ENCODE results near the gene HELZ2. TPM values are rescaled to one million over a fixed set of nuclear protein-coding genes. Genes with fewer than 3 reads are reported as not detected.

HELZ2 gene
- total and polyA plus RNA-seq, 2 of the 4 experiments (the other 2 are of a cell fraction): 4.7 to 10.6 TPM

DNA sequence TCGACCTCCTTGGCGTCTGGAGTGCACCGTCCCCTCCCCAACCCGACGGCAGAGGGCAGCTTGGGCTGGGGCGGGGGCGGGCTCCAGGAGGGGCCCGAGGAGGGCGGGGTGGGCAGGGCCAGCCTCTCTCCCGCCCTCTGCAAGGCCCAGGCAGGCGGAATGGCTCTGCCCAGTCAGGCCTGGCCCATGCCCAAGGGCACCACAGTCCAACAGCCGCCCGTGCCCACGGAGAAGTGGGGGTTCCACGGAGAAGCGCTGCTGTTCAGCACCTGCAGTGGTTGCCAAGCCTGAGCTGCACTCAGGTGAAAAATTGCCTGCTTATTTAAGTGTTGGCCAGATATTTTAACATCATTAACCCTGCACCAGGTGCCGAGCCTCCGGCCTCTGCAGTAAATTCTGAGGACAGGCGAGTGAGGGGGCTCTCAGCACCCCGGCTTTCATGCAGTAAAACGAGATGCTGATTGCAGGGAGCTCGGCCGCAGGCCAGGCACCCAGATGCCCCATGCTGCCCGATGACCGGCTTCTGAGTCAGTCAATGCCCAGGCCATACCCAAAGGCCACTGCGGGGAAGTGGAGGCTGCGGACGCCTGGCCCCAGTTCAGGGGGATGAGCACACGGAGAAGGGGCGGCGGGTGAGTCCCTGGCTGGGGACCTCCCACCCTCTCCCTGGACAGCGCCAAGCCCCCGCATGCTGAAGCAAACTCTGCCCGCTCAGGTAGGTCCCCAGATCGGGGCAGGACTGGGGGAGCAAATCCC lies 26.1 kb downstream of the HELZ2 start, which contains the start of gene SRMS:
Gene SRMS, minus strand, starts transcription at position 25 of the 756 bp plus-strand sequence. CDS start 286 bp downstream, outside the sequence.
- Histone ChIP-seq H3K4me2 (ENCODE audit: low read depth, low read length) (no peak within 1 kb of the TSS), H4K8ac (ENCODE audit: low read depth in 2 of 2, low read length in 2 of 2) (no peak within 1 kb of the TSS), H3K9me3 (ENCODE audit: control insufficient read depth, insufficient read depth, low read length) (no peaks in the 10 kb centered on the region), H2BK15ac (ENCODE audit: low read depth, low read length) (no peak within 1 kb of the TSS), H3K18ac (ENCODE audit: low read depth, low read length) (no peak within 1 kb of the TSS), H3K56ac (ENCODE audit: extremely low read depth, insufficient read depth, low read length) (no peak within 1 kb of the TSS), H3K27me3 (ENCODE audit: control insufficient read depth, insufficient read depth, low read length) (peaks cover 40% of the 10 kb centered on the region), H2AK9ac (replicated peaks; ENCODE audit: low read depth, low read length, poor library complexity) (no peak within 1 kb of the TSS), H4K5ac (ENCODE audit: low read depth, low read length) (no peak within 1 kb of the TSS), H3K4ac (ENCODE audit: low read depth, low read length) (no peak within 1 kb of the TSS), H2BK120ac (ENCODE audit: low read depth, low read length) (no peak within 1 kb of the TSS), H3K4me1 (ENCODE audit: control insufficient read depth, insufficient read depth, low read length) (no peaks in the 10 kb centered on the region), H3K9ac (ENCODE audit: low read depth, low read length) (no peak within 1 kb of the TSS), H3K36me3 (ENCODE audit: control insufficient read depth, insufficient read depth, low read length) (no peaks in the 10 kb centered on the region), H4K91ac (ENCODE audit: insufficient read depth, low read depth, low read length) (no peak within 1 kb of the TSS), H3K4me3 (ENCODE audit: insufficient read depth, low read depth, low read length) (no peak within 1 kb of the TSS), H2AK5ac (ENCODE audit: low read depth, low read length) (no peak within 1 kb of the TSS), H3K23ac (ENCODE audit: low read depth, low read length) (no peak within 1 kb of the TSS), H2BK20ac (ENCODE audit: low read depth, low read length) (no peak within 1 kb of the TSS), H2BK5ac (ENCODE audit: low read depth, low read length, poor library complexity, severe bottlenecking) (no peak within 1 kb of the TSS), H3K79me1 (ENCODE audit: low read depth in 1 of 2, low read length in 2 of 2) (no peaks in the 10 kb centered on the region), H4K20me1 (ENCODE audit: insufficient read depth, low read length) (no peaks in the 10 kb centered on the region), H2AFZ (replicated peaks; ENCODE audit: low read length, poor library complexity) (no peak within 1 kb of the TSS), H3K27ac (ENCODE audit: insufficient read depth, low read length) (no peak within 1 kb of the TSS), H3K14ac (replicated peaks; ENCODE audit: low read depth, low read length) (no peak within 1 kb of the TSS), H3K9me1 (ENCODE audit: insufficient read depth, low read length) (no peaks in the 10 kb centered on the region)
- DNase-seq (no peak), ATAC-seq (ENCODE audit: low read depth) (no peak)
- intact Hi-C loops (cut with micrococcal nuclease): no loop called here
- TF ChIP-seq, protein P1, sequence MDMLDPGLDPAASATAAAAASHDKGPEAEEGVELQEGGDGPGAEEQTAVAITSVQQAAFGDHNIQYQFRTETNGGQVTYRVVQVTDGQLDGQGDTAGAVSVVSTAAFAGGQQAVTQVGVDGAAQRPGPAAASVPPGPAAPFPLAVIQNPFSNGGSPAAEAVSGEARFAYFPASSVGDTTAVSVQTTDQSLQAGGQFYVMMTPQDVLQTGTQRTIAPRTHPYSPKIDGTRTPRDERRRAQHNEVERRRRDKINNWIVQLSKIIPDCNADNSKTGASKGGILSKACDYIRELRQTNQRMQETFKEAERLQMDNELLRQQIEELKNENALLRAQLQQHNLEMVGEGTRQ (IDR thresholded peaks at IDR 0.05; ENCODE audit: low read depth, low read length): no peak
- TF ChIP-seq SMC3 (IDR thresholded peaks at IDR 0.05; ENCODE audit: low read depth, low read length) (no peak), BHLHE40 (IDR thresholded peaks at IDR 0.05; ENCODE audit: low read depth, low read length) (no peak), MAFK (IDR thresholded peaks at IDR 0.05; ENCODE audit: low read depth, low read length) (no peak), RFX5 (IDR thresholded peaks at IDR 0.05; ENCODE audit: low read depth, low read length) (no peak), CEBPB (IDR thresholded peaks at IDR 0.05; ENCODE audit: low read depth, low read length) (no peak), NFE2L2 (IDR thresholded peaks at IDR 0.05; ENCODE audit: low read depth, low read length) (no peak), MAZ (IDR thresholded peaks at IDR 0.05; ENCODE audit: borderline replicate concordance, low read depth, low read length) (no peak), MXI1 (IDR thresholded peaks at IDR 0.05; ENCODE audit: borderline replicate concordance, low read depth, low read length) (no peak), POLR2A (IDR thresholded peaks at IDR 0.05; ENCODE audit: low read depth, low read length) (no peak), FOS (IDR thresholded peaks at IDR 0.05; ENCODE audit: low read depth, low read length) (no peak), RAD21 (IDR thresholded peaks at IDR 0.05; ENCODE audit: low read length) (no peak), RCOR1 (IDR thresholded peaks at IDR 0.05; ENCODE audit: insufficient replicate concordance, low read length) (no peak), CHD1 (IDR thresholded peaks at IDR 0.05; ENCODE audit: low read depth, low read length) (no peak)
- TF ChIP-seq, protein P2, sequence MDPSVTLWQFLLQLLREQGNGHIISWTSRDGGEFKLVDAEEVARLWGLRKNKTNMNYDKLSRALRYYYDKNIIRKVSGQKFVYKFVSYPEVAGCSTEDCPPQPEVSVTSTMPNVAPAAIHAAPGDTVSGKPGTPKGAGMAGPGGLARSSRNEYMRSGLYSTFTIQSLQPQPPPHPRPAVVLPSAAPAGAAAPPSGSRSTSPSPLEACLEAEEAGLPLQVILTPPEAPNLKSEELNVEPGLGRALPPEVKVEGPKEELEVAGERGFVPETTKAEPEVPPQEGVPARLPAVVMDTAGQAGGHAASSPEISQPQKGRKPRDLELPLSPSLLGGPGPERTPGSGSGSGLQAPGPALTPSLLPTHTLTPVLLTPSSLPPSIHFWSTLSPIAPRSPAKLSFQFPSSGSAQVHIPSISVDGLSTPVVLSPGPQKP (IDR thresholded peaks at IDR 0.05; ENCODE audit: borderline replicate concordance, low read depth, low read length): no peak
- TF ChIP-seq, protein P3, sequence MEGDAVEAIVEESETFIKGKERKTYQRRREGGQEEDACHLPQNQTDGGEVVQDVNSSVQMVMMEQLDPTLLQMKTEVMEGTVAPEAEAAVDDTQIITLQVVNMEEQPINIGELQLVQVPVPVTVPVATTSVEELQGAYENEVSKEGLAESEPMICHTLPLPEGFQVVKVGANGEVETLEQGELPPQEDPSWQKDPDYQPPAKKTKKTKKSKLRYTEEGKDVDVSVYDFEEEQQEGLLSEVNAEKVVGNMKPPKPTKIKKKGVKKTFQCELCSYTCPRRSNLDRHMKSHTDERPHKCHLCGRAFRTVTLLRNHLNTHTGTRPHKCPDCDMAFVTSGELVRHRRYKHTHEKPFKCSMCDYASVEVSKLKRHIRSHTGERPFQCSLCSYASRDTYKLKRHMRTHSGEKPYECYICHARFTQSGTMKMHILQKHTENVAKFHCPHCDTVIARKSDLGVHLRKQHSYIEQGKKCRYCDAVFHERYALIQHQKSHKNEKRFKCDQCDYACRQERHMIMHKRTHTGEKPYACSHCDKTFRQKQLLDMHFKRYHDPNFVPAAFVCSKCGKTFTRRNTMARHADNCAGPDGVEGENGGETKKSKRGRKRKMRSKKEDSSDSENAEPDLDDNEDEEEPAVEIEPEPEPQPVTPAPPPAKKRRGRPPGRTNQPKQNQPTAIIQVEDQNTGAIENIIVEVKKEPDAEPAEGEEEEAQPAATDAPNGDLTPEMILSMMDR (conservative IDR thresholded peaks at IDR 0.05; ENCODE audit: low read depth, low read length): no peak
- BruUV-seq (replicated peaks): no TSS peak
- WGBS, 2 experiments (ENCODE audit: extremely low coverage in 2 of 2, insufficient read length in 1 of 2): 51% methylated on average over 15 of the region's 35 CpGs; no CpG with 5 or more reads in 1 of the 2 experiments
- CTCF ChIA-PET: no interaction called here
- in situ Hi-C loops (cut with MboI; ENCODE audit: low sequenced_read_pairs): no loop called here
- dilution Hi-C loops (cut with HindIII; ENCODE audit: low sequenced_read_pairs, unreplicated experiment): no loop called here
- POLR2A ChIA-PET (ENCODE audit: unreplicated experiment): no interaction called here
